ENCODE data around the gene PI4KA.
"Not testable (repeated sequence)": the region's sequence is repeated elsewhere in the genome, so short reads cannot be mapped to it uniquely, and the experiment has no call there.

The PI4KA gene

DNA sequence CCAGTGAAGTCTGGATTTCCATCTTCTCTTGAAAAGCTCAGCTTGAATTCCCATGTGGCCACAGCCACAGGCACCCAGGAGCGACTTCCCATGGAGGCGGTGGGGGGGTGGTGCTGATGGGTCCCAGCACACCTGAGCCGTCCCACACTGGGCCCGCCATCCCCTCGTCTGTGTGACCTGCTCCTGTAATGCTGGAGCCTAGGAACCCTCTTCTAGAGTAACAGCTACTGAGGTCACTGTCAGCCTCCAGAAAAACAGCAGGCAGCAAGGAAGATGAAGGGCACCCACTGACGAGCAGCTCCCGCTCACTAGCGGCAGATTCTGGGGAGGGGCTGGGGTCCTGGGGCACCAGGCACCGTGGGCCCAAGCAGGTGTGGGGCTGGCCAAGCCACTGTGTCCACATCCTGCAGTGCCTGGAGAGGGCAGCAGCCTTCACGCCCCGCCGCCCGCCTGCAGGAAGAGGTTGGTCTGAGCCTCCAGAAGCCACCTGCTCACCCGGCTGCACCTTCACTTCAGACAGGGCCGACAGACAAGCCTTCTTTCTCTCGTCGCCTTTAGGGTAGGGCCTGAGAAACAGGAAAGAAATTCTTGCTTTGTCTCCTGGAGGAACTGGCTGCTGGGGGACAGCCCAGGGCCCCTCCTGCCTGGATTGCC is 141.3 kb downstream of the PI4KA start:
- H3K36me3 ChIP-seq (ENCODE audit: insufficient read depth); H3K4me1 ChIP-seq (ENCODE audit: low read depth, poor library complexity, severe bottlenecking); H3K4me3 ChIP-seq (IDR thresholded peaks at IDR 0.05; ENCODE audit: insufficient read depth, low read depth, low read length); H3K27me3 ChIP-seq (ENCODE audit: insufficient read depth, low read depth); H3K9ac ChIP-seq; H4K20me1 ChIP-seq (ENCODE audit: insufficient read depth); H2AFZ ChIP-seq (ENCODE audit: low read depth); H3K27ac ChIP-seq; H3K4me2 ChIP-seq; H3K79me2 ChIP-seq (ENCODE audit: insufficient read depth, low read depth): not testable (repeated sequence)

- H2AFZ ChIP-seq (ENCODE audit: low read depth); H3K36me3 ChIP-seq (ENCODE audit: insufficient read depth); H3K79me2 ChIP-seq (ENCODE audit: insufficient read depth, low read depth); H3K27me3 ChIP-seq (ENCODE audit: insufficient read depth, low read depth); H3K4me3 ChIP-seq (IDR thresholded peaks at IDR 0.05; ENCODE audit: insufficient read depth, low read depth, low read length); H3K4me2 ChIP-seq; H4K20me1 ChIP-seq (ENCODE audit: insufficient read depth); H3K27ac ChIP-seq; H3K9ac ChIP-seq; H3K4me1 ChIP-seq (ENCODE audit: low read depth, poor library complexity, severe bottlenecking): not testable (repeated sequence)
These were observed 145.5 kb downstream of the PI4KA start for GRCh38 chr22:20713116-20713515.

GRCh38 chr22:20709966-20710365 is 148.6 kb downstream of the PI4KA start:
- not testable (repeated sequence) for H3K4me1 ChIP-seq (ENCODE audit: low read depth, poor library complexity, severe bottlenecking); H3K79me2 ChIP-seq (ENCODE audit: insufficient read depth, low read depth); H3K27me3 ChIP-seq (ENCODE audit: insufficient read depth, low read depth); H4K20me1 ChIP-seq (ENCODE audit: insufficient read depth); H2AFZ ChIP-seq (ENCODE audit: low read depth); H3K36me3 ChIP-seq (ENCODE audit: insufficient read depth); H3K4me3 ChIP-seq (IDR thresholded peaks at IDR 0.05; ENCODE audit: insufficient read depth, low read depth, low read length); H3K9ac ChIP-seq; H3K4me2 ChIP-seq; H3K27ac ChIP-seq

- H3K4me2 ChIP-seq; H3K27me3 ChIP-seq (ENCODE audit: insufficient read depth, low read depth); H3K27ac ChIP-seq; H3K79me2 ChIP-seq (ENCODE audit: insufficient read depth, low read depth); H3K36me3 ChIP-seq (ENCODE audit: insufficient read depth); H4K20me1 ChIP-seq (ENCODE audit: insufficient read depth); H3K4me3 ChIP-seq (IDR thresholded peaks at IDR 0.05; ENCODE audit: insufficient read depth, low read depth, low read length); H3K9ac ChIP-seq; H3K4me1 ChIP-seq (ENCODE audit: low read depth, poor library complexity, severe bottlenecking); H2AFZ ChIP-seq (ENCODE audit: low read depth): not testable (repeated sequence)
These were observed 151.0 kb downstream of the PI4KA start for GRCh38 chr22:20707549-20708118.

GRCh38 chr22:20703816-20704609 is 154.6 kb downstream of the PI4KA start:
- not testable (repeated sequence) for H3K27ac ChIP-seq; H3K79me2 ChIP-seq (ENCODE audit: insufficient read depth, low read depth); H4K20me1 ChIP-seq (ENCODE audit: insufficient read depth); H3K36me3 ChIP-seq (ENCODE audit: insufficient read depth); H3K9ac ChIP-seq; H3K4me3 ChIP-seq (IDR thresholded peaks at IDR 0.05; ENCODE audit: insufficient read depth, low read depth, low read length); H3K4me2 ChIP-seq; H3K27me3 ChIP-seq (ENCODE audit: insufficient read depth, low read depth); H2AFZ ChIP-seq (ENCODE audit: low read depth)
- peaks cover 11% of the 10 kb centered on the region for H3K4me1 ChIP-seq (ENCODE audit: low read depth, poor library complexity, severe bottlenecking)

- not testable (repeated sequence) for H3K27me3 ChIP-seq (ENCODE audit: insufficient read depth, low read depth); H3K79me2 ChIP-seq (ENCODE audit: insufficient read depth, low read depth); H3K9ac ChIP-seq; H3K4me2 ChIP-seq; H3K36me3 ChIP-seq (ENCODE audit: insufficient read depth); H3K4me3 ChIP-seq (IDR thresholded peaks at IDR 0.05; ENCODE audit: insufficient read depth, low read depth, low read length); H2AFZ ChIP-seq (ENCODE audit: low read depth); H4K20me1 ChIP-seq (ENCODE audit: insufficient read depth); H3K27ac ChIP-seq
- H3K4me1 ChIP-seq (ENCODE audit: low read depth, poor library complexity, severe bottlenecking) = peaks cover 11% of the 10 kb centered on the region
These were observed 155.2 kb downstream of the PI4KA start for GRCh38 chr22:20703414-20703806.

- not testable (repeated sequence) for H3K79me2 ChIP-seq (ENCODE audit: insufficient read depth, low read depth); H3K4me2 ChIP-seq; H3K27me3 ChIP-seq (ENCODE audit: insufficient read depth, low read depth); H2AFZ ChIP-seq (ENCODE audit: low read depth); H3K4me3 ChIP-seq (IDR thresholded peaks at IDR 0.05; ENCODE audit: insufficient read depth, low read depth, low read length); H3K36me3 ChIP-seq (ENCODE audit: insufficient read depth); H4K20me1 ChIP-seq (ENCODE audit: insufficient read depth); H3K27ac ChIP-seq; H3K9ac ChIP-seq
- peaks cover 11% of the 10 kb centered on the region for H3K4me1 ChIP-seq (ENCODE audit: low read depth, poor library complexity, severe bottlenecking)
These were observed 155.8 kb downstream of the PI4KA start for GRCh38 chr22:20702546-20703413.

DNA sequence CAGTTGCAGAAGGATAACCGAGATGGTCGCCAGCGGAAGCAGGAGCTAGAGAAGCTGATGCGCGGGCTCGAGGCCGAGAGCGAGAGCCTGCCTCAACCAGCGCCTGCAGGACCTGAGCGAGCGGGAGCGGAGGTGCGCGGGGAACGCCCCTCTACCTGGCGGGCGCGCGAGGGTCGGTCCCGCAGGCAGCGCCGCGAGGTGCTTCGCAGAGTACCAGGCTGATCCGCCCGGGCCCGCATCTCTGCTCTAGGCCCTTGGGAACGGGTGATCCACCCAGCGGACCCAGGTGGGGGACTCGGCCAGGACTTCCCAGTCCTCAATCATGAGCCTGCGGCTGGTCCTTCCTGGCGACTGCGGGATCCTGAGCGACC is 156.5 kb downstream of the PI4KA start:
- not testable (repeated sequence) for H3K4me3 ChIP-seq (IDR thresholded peaks at IDR 0.05; ENCODE audit: insufficient read depth, low read depth, low read length); H3K27me3 ChIP-seq (ENCODE audit: insufficient read depth, low read depth); H2AFZ ChIP-seq (ENCODE audit: low read depth); H4K20me1 ChIP-seq (ENCODE audit: insufficient read depth); H3K9ac ChIP-seq; H3K36me3 ChIP-seq (ENCODE audit: insufficient read depth); H3K27ac ChIP-seq; H3K79me2 ChIP-seq (ENCODE audit: insufficient read depth, low read depth)
- peaks cover 11% of the 10 kb centered on the region for H3K4me1 ChIP-seq (ENCODE audit: low read depth, poor library complexity, severe bottlenecking)
- peak overlapping the region; percentile 98; the same call in 1 of the 2 replicates for H3K4me2 ChIP-seq

- H3K27ac ChIP-seq; H4K20me1 ChIP-seq (ENCODE audit: insufficient read depth); H3K4me3 ChIP-seq (IDR thresholded peaks at IDR 0.05; ENCODE audit: insufficient read depth, low read depth, low read length); H3K79me2 ChIP-seq (ENCODE audit: insufficient read depth, low read depth); H3K36me3 ChIP-seq (ENCODE audit: insufficient read depth); H3K27me3 ChIP-seq (ENCODE audit: insufficient read depth, low read depth): not testable (repeated sequence)
- Histone ChIP-seq H3K9ac (peak overlapping the region; percentile 35; the same call in 1 of the 2 replicates), H2AFZ (ENCODE audit: low read depth) (peak overlapping the region; percentile 54; the same call in 1 of the 2 replicates), H3K4me2 (peak overlapping the region; percentile 98), H3K4me1 (ENCODE audit: low read depth, poor library complexity, severe bottlenecking) (peaks cover 11% of the 10 kb centered on the region)
These were observed 156.9 kb downstream of the PI4KA start for GRCh38 chr22:20701680-20702136.

All from KMS-11 (cell line).